Coronary artery (tissue), 2 donors: ENCODE results near the gene WWC1.

Experiments
- DNase-seq: peaks from one replicate; pipeline ENCODE4 v3.0.0-alpha.2; 2017; ENCODE audit warnings: low spot score
- H3K27ac ChIP-seq, 2 donors: fragments of 200-600 bp; sonication (generic); one replicate each; pipeline ENCODE4 v1.5.1; 2016 to 2019
- H3K4me3 ChIP-seq: fragments of 200-600 bp; sonication (generic); 2 replicates; pipeline ENCODE4 v1.5.1; 2016; ENCODE audit warnings: mild to moderate bottlenecking, moderate library complexity
- TF ChIP-seq, protein P1 (sequence below): fragments of 200-600 bp; sonication (generic); IDR thresholded peaks from one replicate; pipeline ENCODE4 v1.5.1; 2019; ENCODE audit warnings: antibody characterized with exemption

The WWC1 gene

DNA sequence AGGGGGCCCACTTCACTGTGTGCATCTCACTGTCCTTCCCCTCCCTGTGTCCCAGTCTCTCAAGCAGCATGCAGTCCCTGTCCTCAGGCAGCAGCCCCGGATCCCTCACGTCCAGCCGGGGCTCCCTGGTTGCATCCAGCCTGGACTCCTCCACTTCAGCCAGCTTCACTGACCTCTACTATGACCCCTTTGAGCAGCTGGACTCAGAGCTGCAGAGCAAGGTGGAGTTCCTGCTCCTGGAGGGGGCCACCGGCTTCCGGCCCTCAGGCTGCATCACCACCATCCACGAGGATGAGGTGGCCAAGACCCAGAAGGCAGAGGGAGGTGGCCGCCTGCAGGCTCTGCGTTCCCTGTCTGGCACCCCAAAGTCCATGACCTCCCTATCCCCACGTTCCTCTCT lies 132.0 kb downstream of the WWC1 start:
- DNase-seq: no peak
- TF ChIP-seq, protein P1, sequence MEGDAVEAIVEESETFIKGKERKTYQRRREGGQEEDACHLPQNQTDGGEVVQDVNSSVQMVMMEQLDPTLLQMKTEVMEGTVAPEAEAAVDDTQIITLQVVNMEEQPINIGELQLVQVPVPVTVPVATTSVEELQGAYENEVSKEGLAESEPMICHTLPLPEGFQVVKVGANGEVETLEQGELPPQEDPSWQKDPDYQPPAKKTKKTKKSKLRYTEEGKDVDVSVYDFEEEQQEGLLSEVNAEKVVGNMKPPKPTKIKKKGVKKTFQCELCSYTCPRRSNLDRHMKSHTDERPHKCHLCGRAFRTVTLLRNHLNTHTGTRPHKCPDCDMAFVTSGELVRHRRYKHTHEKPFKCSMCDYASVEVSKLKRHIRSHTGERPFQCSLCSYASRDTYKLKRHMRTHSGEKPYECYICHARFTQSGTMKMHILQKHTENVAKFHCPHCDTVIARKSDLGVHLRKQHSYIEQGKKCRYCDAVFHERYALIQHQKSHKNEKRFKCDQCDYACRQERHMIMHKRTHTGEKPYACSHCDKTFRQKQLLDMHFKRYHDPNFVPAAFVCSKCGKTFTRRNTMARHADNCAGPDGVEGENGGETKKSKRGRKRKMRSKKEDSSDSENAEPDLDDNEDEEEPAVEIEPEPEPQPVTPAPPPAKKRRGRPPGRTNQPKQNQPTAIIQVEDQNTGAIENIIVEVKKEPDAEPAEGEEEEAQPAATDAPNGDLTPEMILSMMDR: no peak
- no peak overlapping the region for H3K27ac ChIP-seq
- H3K4me3 ChIP-seq: no peak overlapping the region

GRCh38 chr5:168423971-168424370 lies 132.5 kb downstream of the WWC1 start:
- DNase-seq: no peak
- H3K27ac ChIP-seq: no peak overlapping the region
- no peak overlapping the region for H3K4me3 ChIP-seq
- TF ChIP-seq, protein P1: no peak

- Histone ChIP-seq H3K4me3 (no peak overlapping the region), H3K27ac (no peak overlapping the region)
- DNase-seq: no peak
- TF ChIP-seq, protein P1: no peak
Observed at GRCh38 chr5:168424594-168425323, 133.3 kb downstream of the WWC1 start.

GRCh38 chr5:168426007-168426863 lies 134.8 kb downstream of the WWC1 start:
- DNase-seq: no peak
- TF ChIP-seq, protein P1: no peak
- Histone ChIP-seq H3K4me3 (no peak overlapping the region), H3K27ac (no peak overlapping the region)

DNA sequence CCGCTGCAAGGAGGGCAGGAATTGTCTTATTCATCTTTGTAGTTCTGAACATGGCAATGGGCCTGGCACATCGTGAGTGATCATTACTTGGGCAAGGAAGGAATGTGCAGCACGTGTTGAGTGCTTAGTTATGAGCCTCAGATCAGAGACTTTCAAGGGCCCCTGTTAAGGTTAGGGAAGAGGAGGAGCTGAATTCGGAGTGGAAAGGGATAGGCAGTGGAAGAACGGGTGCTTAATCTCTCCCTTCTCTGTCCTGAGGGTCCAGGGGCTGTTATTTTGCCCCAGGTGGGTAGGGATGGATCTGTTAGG lies 135.4 kb downstream of the WWC1 start:
- DNase-seq: no peak
- H3K4me3 ChIP-seq: no peak overlapping the region
- no peak overlapping the region for H3K27ac ChIP-seq
- TF ChIP-seq, protein P1: no peak

DNA sequence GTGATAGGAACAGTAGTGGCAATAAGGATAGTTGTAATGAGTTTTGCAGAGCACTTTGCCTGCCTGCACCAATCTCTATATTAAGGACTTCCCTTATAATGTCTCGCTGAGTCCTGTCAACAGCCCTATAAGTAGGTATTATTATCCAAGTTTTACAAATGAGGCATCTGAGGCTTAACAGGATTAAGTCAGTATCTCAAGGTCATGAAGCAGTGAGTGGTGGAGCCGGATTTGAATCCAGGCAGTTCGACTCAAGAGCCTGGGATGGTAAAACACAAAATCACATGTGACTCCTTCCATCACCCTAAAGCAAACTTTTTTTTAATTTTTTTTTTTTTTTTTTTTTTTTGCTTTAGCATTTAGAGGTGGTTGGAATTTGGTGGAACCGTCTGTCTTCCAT lies 135.8 kb downstream of the WWC1 start:
- TF ChIP-seq, protein P1: no peak
- no peak for DNase-seq
- no peak overlapping the region for H3K27ac ChIP-seq
- no peak overlapping the region for H3K4me3 ChIP-seq

- Histone ChIP-seq H3K27ac (no peak overlapping the region), H3K4me3 (no peak overlapping the region)
- TF ChIP-seq, protein P1: no peak
- no peak for DNase-seq
Observed at GRCh38 chr5:168428552-168428951, 137.1 kb downstream of the WWC1 start.
